T-helper 1 cell treated with Interleukin-12 subunit alpha and Interleukin-12 subunit beta and Interleukin-4 antibody, amounts not matched to agents 30 ng/mL and 1 ng/mL, for 36 hours (primary cell): ENCODE results near the gene HPGDS. TPM values are rescaled to one million over a fixed set of nuclear protein-coding genes. Genes with fewer than 3 reads are reported as not detected.
"Not testable (repeated sequence)": the region's sequence is repeated elsewhere in the genome, so short reads cannot be mapped to it uniquely, and the experiment has no call there.

ENCODE experiments used
- intact Hi-C: fragments of 100-400 bp; cut with micrococcal nuclease; formaldehyde crosslinking; loops from one replicate; pipeline ENCODE4 v1.15.1; 2024
- total RNA-seq: library from RNA; stranded (reverse); gene quantifications from 2 replicates; pipeline ENCODE4 v1.2.3, GENCODE V29; 2022

Gene HPGDS
- total RNA-seq, 1 donor from 2014 or later = not detected

- intact Hi-C loops = no loop called here
These were observed 15.0 kb upstream of the HPGDS start for GRCh38 chr4:94357624-94358023.

- intact Hi-C loops = no loop called here
These were observed 13.8 kb upstream of the HPGDS start for GRCh38 chr4:94356444-94356843.

GRCh38 chr4:94354474-94354896, 11.8 kb upstream of the HPGDS start:
- intact Hi-C loops = no loop called here

GRCh38 chr4:94352996-94353395, 10.4 kb upstream of the HPGDS start:
- intact Hi-C loops = no loop called here

GRCh38 chr4:94352163-94352562, 9.5 kb upstream of the HPGDS start:
- intact Hi-C loops = no loop called here

GRCh38 chr4:94351319-94351718, 8.7 kb upstream of the HPGDS start:
- intact Hi-C loops = no loop called here

GRCh38 chr4:94350095-94350494, 7.5 kb upstream of the HPGDS start:
- intact Hi-C loops = no loop called here

GRCh38 chr4:94349193-94349592, 6.6 kb upstream of the HPGDS start:
- intact Hi-C loops = loop anchor here (1.0 kb wide), 1 partner anchor 10 kb away; no protein-coding TSS in a partner anchor

GRCh38 chr4:94348666-94349065, 6.0 kb upstream of the HPGDS start:
- intact Hi-C loops = loop anchor here (1.0 kb wide), 1 partner anchor 9 kb away; no protein-coding TSS in a partner anchor

GRCh38 chr4:94346541-94346940, 3.9 kb upstream of the HPGDS start:
- intact Hi-C loops = no loop called here

- intact Hi-C loops = no loop called here
These were observed 3.3 kb upstream of the HPGDS start for GRCh38 chr4:94345969-94346368.

- intact Hi-C loops = no loop called here
These were observed 2.6 kb upstream of the HPGDS start for GRCh38 chr4:94345266-94345665.

- intact Hi-C loops = no loop called here
These were observed 1.8 kb upstream of the HPGDS start for GRCh38 chr4:94344457-94344856.

GRCh38 chr4:94341481-94342370, 910 bp downstream of the HPGDS start:
- intact Hi-C loops = no loop called here

- intact Hi-C loops = loop anchor here (1.0 kb wide), 2 partner anchors 10 to 132 kb away; partner anchors contain the start of gene SMARCAD1
These were observed 2.9 kb downstream of the HPGDS start for GRCh38 chr4:94339779-94340178.

GRCh38 chr4:94338681-94339351, 3.8 kb downstream of the HPGDS start:
- intact Hi-C loops = loop anchor here (1.0 kb wide), 2 partner anchors 10 to 132 kb away; partner anchors contain the start of gene SMARCAD1

GRCh38 chr4:94336791-94337190, 5.8 kb downstream of the HPGDS start:
- intact Hi-C loops = not testable (repeated sequence)

GRCh38 chr4:94336303-94336702, 6.3 kb downstream of the HPGDS start:
- intact Hi-C loops = no loop called here

GRCh38 chr4:94334962-94335361, 7.7 kb downstream of the HPGDS start:
- intact Hi-C loops = no loop called here

- intact Hi-C loops = no loop called here
These were observed 8.2 kb downstream of the HPGDS start for GRCh38 chr4:94334476-94334875.

GRCh38 chr4:94333866-94334265, 8.8 kb downstream of the HPGDS start:
- intact Hi-C loops = no loop called here

GRCh38 chr4:94332983-94333590, 9.5 kb downstream of the HPGDS start:
- intact Hi-C loops = no loop called here
